HG03060 (cell line): ENCODE measurements around the gene USP32.
A peak's percentile ranks its signal among the peaks of the same experiment; 100 is the strongest.
"Not testable (repeated sequence)": the region's sequence is repeated elsewhere in the genome, so short reads cannot be mapped to it uniquely, and the experiment has no call there.

Experiments used
- ATAC-seq: cut with Tn5 transposase; IDR thresholded peaks from one replicate; pipeline ENCODE4 v1.9.1; 2021; ENCODE audit warnings: low read depth, moderate number of reproducible peaks; ENCODE audit not compliant: unreplicated experiment

Gene USP32

GRCh38 chr17:60412701-60413100 is 20.8 kb upstream of the USP32 start:
- ATAC-seq = no peak

GRCh38 chr17:60410001-60410400 is 18.1 kb upstream of the USP32 start:
- ATAC-seq = no peak

GRCh38 chr17:60406887-60407286 is 15.0 kb upstream of the USP32 start:
- no peak for ATAC-seq

- no peak for ATAC-seq
Measured at GRCh38 chr17:60403962-60404361, 12.0 kb upstream of the USP32 start.

- ATAC-seq = no peak
Measured at GRCh38 chr17:60403523-60403810, 11.5 kb upstream of the USP32 start.

- no peak for ATAC-seq
Measured at GRCh38 chr17:60401819-60402218, 9.9 kb upstream of the USP32 start.

GRCh38 chr17:60398227-60398959 is 6.5 kb upstream of the USP32 start:
- peak; percentile 81 for ATAC-seq

- no peak for ATAC-seq
Measured at GRCh38 chr17:60396412-60396811, 4.5 kb upstream of the USP32 start.

GRCh38 chr17:60395508-60396065 is 3.7 kb upstream of the USP32 start:
- ATAC-seq = no peak

GRCh38 chr17:60393840-60394723 is 2.1 kb upstream of the USP32 start:
- no peak for ATAC-seq

- ATAC-seq = no peak
Measured at GRCh38 chr17:60392845-60393702, 1.1 kb upstream of the USP32 start.

GRCh38 chr17:60391471-60392041 is 377 bp downstream of the USP32 start:
- ATAC-seq = no peak

GRCh38 chr17:60390925-60391470 is 935 bp downstream of the USP32 start:
- no peak for ATAC-seq

- no peak for ATAC-seq
Measured at GRCh38 chr17:60390186-60390585, 1.7 kb downstream of the USP32 start.

GRCh38 chr17:60388742-60389141 is 3.2 kb downstream of the USP32 start:
- no peak for ATAC-seq

GRCh38 chr17:60387666-60388065 is 4.3 kb downstream of the USP32 start:
- no peak for ATAC-seq

- no peak for ATAC-seq
Measured at GRCh38 chr17:60386147-60387058, 5.5 kb downstream of the USP32 start.

GRCh38 chr17:60384921-60385320 is 7.0 kb downstream of the USP32 start:
- not testable (repeated sequence) for ATAC-seq

GRCh38 chr17:60383379-60383778 is 8.6 kb downstream of the USP32 start:
- ATAC-seq = no peak
